ENCODE results near the gene DPYD. TPM values are rescaled to one million over a fixed set of nuclear protein-coding genes. Genes with fewer than 3 reads are reported as not detected.

Gene DPYD
- total RNA-seq, 1 experiment from 2014 or later = 12.8 TPM

DNA sequence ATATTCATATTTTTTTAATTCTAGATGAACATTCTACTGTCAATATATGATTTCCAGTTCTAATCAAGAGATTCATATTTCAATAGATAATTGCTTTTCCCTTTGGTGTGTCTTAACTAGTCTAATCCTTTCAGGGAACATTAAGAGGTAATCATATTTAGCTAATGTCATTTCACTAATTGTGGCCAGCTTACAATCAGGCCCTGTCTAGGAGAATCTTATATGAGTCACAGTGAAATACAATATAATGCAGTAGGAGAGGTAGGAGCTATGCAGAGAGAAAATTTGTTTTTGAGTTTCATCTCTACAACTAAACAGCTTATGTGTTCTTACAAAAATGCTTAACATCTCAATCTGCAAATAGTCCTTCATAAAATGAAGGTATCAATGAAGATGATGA lies 85.9 kb downstream of the DPYD start:
- H3K27ac ChIP-seq (ENCODE audit: low read length) = no peak overlapping the region
- H3K9me2 ChIP-seq (replicated peaks; ENCODE audit: low read length) = no peaks in the 10 kb centered on the region
- no peak for ATAC-seq
- TF ChIP-seq EZH2 (IDR thresholded peaks at IDR 0.05; ENCODE audit: low read length, unreplicated experiment) (no peak), EZH2phosphoT487 (IDR thresholded peaks at IDR 0.05; ENCODE audit: borderline replicate concordance, low read length) (no peak)
- TF ChIP-seq, protein P1, sequence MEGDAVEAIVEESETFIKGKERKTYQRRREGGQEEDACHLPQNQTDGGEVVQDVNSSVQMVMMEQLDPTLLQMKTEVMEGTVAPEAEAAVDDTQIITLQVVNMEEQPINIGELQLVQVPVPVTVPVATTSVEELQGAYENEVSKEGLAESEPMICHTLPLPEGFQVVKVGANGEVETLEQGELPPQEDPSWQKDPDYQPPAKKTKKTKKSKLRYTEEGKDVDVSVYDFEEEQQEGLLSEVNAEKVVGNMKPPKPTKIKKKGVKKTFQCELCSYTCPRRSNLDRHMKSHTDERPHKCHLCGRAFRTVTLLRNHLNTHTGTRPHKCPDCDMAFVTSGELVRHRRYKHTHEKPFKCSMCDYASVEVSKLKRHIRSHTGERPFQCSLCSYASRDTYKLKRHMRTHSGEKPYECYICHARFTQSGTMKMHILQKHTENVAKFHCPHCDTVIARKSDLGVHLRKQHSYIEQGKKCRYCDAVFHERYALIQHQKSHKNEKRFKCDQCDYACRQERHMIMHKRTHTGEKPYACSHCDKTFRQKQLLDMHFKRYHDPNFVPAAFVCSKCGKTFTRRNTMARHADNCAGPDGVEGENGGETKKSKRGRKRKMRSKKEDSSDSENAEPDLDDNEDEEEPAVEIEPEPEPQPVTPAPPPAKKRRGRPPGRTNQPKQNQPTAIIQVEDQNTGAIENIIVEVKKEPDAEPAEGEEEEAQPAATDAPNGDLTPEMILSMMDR (conservative IDR thresholded peaks at IDR 0.05; ENCODE audit: low read depth, low read length) = no peak
- H3K36me3 ChIP-seq (ENCODE audit: low read depth, low read length) = no peaks in the 10 kb centered on the region
- no peaks in the 10 kb centered on the region for H3K9me3 ChIP-seq (ENCODE audit: low read length)
- H3F3A ChIP-seq (ENCODE audit: low read length, unreplicated experiment) = no peaks in the 10 kb centered on the region
- H4K20me1 ChIP-seq (ENCODE audit: low read length) = no peaks in the 10 kb centered on the region
- CTCF ChIA-PET = no interaction called here
- DNase-seq = no peak
- no peak overlapping the region for H3K4me2 ChIP-seq (ENCODE audit: low read length)
- H3K4me3 ChIP-seq (ENCODE audit: low read length) = no peak overlapping the region
- no peak overlapping the region for H3K9ac ChIP-seq (ENCODE audit: low read length)
- no peaks in the 10 kb centered on the region for H3K27me3 ChIP-seq (ENCODE audit: low read length)
- no peak overlapping the region for H2AFZ ChIP-seq (ENCODE audit: low read length)
- intact Hi-C loops (cut with micrococcal nuclease) = no loop called here
- no peaks in the 10 kb centered on the region for H3K79me2 ChIP-seq (ENCODE audit: low read length)
- no peaks in the 10 kb centered on the region for H3K4me1 ChIP-seq (ENCODE audit: insufficient read depth, low read length)
- POLR2A ChIA-PET (ENCODE audit: unreplicated experiment) = no interaction called here
- BruUV-seq (replicated peaks) = no TSS peak

DNA sequence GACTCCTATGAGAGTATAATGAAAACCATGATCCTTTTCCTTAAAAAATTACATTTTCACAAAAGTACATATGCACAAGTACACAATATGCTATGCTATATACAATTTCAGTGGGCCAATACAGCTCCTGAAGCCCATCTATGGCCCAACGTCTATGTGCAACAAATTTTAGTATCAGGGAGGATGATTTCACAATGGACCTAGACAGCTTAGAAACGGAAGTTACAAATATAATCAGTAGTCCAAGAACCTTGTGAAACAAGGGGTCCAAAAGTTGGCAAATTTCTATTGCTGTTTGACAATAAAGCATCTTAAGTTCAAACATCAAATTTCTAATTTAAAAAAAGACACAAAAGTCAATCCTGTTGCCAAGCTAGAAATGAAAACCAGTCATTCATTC lies 87.0 kb downstream of the DPYD start:
- H3K4me1 ChIP-seq (ENCODE audit: insufficient read depth, low read length) = no peaks in the 10 kb centered on the region
- DNase-seq (no peak), ATAC-seq (no peak)
- H3F3A ChIP-seq (ENCODE audit: low read length, unreplicated experiment) = no peaks in the 10 kb centered on the region
- H4K20me1 ChIP-seq (ENCODE audit: low read length) = no peaks in the 10 kb centered on the region
- no peak overlapping the region for H3K27ac ChIP-seq (ENCODE audit: low read length)
- no peaks in the 10 kb centered on the region for H3K9me2 ChIP-seq (replicated peaks; ENCODE audit: low read length)
- no peaks in the 10 kb centered on the region for H3K27me3 ChIP-seq (ENCODE audit: low read length)
- H3K36me3 ChIP-seq (ENCODE audit: low read depth, low read length) = no peaks in the 10 kb centered on the region
- TF ChIP-seq, protein P1 (conservative IDR thresholded peaks at IDR 0.05; ENCODE audit: low read depth, low read length) = no peak
- TF ChIP-seq EZH2 (IDR thresholded peaks at IDR 0.05; ENCODE audit: low read length, unreplicated experiment) (no peak), EZH2phosphoT487 (IDR thresholded peaks at IDR 0.05; ENCODE audit: borderline replicate concordance, low read length) (no peak)
- POLR2A ChIA-PET (ENCODE audit: unreplicated experiment) = no interaction called here
- no TSS peak for BruUV-seq (replicated peaks)
- H2AFZ ChIP-seq (ENCODE audit: low read length) = no peak overlapping the region
- no peak overlapping the region for H3K9ac ChIP-seq (ENCODE audit: low read length)
- CTCF ChIA-PET = no interaction called here
- H3K4me2 ChIP-seq (ENCODE audit: low read length) = no peak overlapping the region
- no peak overlapping the region for H3K4me3 ChIP-seq (ENCODE audit: low read length)
- intact Hi-C loops (cut with micrococcal nuclease) = no loop called here
- no peaks in the 10 kb centered on the region for H3K79me2 ChIP-seq (ENCODE audit: low read length)
- no peaks in the 10 kb centered on the region for H3K9me3 ChIP-seq (ENCODE audit: low read length)

DNA sequence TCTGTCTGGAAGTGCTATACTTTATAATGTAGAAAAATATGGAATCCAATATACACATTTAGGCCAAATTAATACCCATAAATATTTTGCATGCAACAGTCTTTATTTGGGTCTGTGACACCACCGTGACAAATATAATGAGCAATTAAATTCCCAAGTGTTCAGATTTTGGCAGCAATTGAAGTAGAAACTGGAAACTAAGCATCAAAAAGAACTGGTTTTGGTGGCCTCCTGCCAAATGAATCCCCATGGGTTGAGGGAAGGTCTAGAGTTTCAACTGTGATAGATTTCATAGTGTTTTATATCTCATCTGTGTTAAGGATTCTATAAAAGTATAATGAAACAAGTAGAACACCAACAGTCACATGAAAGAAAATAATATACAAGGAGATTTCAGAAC lies 88.4 kb downstream of the DPYD start:
- H2AFZ ChIP-seq (ENCODE audit: low read length) = no peak overlapping the region
- no peaks in the 10 kb centered on the region for H3K79me2 ChIP-seq (ENCODE audit: low read length)
- no peaks in the 10 kb centered on the region for H3K36me3 ChIP-seq (ENCODE audit: low read depth, low read length)
- no peak overlapping the region for H3K27ac ChIP-seq (ENCODE audit: low read length)
- H3K9me2 ChIP-seq (replicated peaks; ENCODE audit: low read length) = no peaks in the 10 kb centered on the region
- H3K4me1 ChIP-seq (ENCODE audit: insufficient read depth, low read length) = no peaks in the 10 kb centered on the region
- DNase-seq (no peak), ATAC-seq (no peak)
- BruUV-seq (replicated peaks) = no TSS peak
- intact Hi-C loops (cut with micrococcal nuclease) = no loop called here
- TF ChIP-seq, protein P1 (conservative IDR thresholded peaks at IDR 0.05; ENCODE audit: low read depth, low read length) = no peak
- no peak for TF ChIP-seq EZH2phosphoT487 (IDR thresholded peaks at IDR 0.05; ENCODE audit: borderline replicate concordance, low read length)
- no peak for TF ChIP-seq EZH2 (IDR thresholded peaks at IDR 0.05; ENCODE audit: low read length, unreplicated experiment)
- H3K27me3 ChIP-seq (ENCODE audit: low read length) = no peaks in the 10 kb centered on the region
- H3F3A ChIP-seq (ENCODE audit: low read length, unreplicated experiment) = no peaks in the 10 kb centered on the region
- H3K4me2 ChIP-seq (ENCODE audit: low read length) = no peak overlapping the region
- ChIA-PET CTCF (no interaction called here), POLR2A (ENCODE audit: unreplicated experiment) (no interaction called here)
- no peak overlapping the region for H3K4me3 ChIP-seq (ENCODE audit: low read length)
- no peaks in the 10 kb centered on the region for H4K20me1 ChIP-seq (ENCODE audit: low read length)
- no peak overlapping the region for H3K9ac ChIP-seq (ENCODE audit: low read length)
- no peaks in the 10 kb centered on the region for H3K9me3 ChIP-seq (ENCODE audit: low read length)

Measured in PC-3 (cell line).